Neuronal stem cell (in vitro differentiated cells): ENCODE results near the gene PCNX1.

ENCODE experiments used
- DNase-seq: peaks from one replicate; pipeline ENCODE4 v3.0.0-alpha.2; 2013; ENCODE audit warnings: low spot score
- H2AFZ ChIP-seq: one replicate; pipeline ENCODE4 v1.6.1; 2013; ENCODE audit warnings: mild to moderate bottlenecking, low read length, inconsistent platforms
- H2AK5ac ChIP-seq: 2 replicates; pipeline ENCODE4 v1.6.1; 2013; ENCODE audit warnings: low read depth, mild to moderate bottlenecking, inconsistent platforms, low read length, moderate library complexity, mixed read lengths
- H2BK120ac ChIP-seq: 2 replicates; pipeline ENCODE4 v1.6.1; 2013; ENCODE audit warnings: low read depth, mild to moderate bottlenecking, inconsistent platforms, low read length, moderate library complexity, mixed read lengths
- H2BK12ac ChIP-seq: one replicate; pipeline ENCODE4 v1.6.1; 2013; ENCODE audit warnings: low read length, inconsistent platforms
- H2BK15ac ChIP-seq: 2 replicates; pipeline ENCODE4 v1.6.1; 2013; ENCODE audit warnings: mild to moderate bottlenecking, low read length, inconsistent platforms, mixed read lengths
- H2BK5ac ChIP-seq: one replicate; pipeline ENCODE4 v1.6.1; 2013; ENCODE audit warnings: inconsistent platforms, mild to moderate bottlenecking, low read length, moderate library complexity
- H3K14ac ChIP-seq: one replicate; pipeline ENCODE4 v1.6.1; 2013; ENCODE audit warnings: low read length, inconsistent platforms
- H3K18ac ChIP-seq: 2 replicates; pipeline ENCODE4 v1.6.1; 2013; ENCODE audit warnings: low read length, inconsistent platforms
- H3K23ac ChIP-seq: 2 replicates; pipeline ENCODE4 v1.6.1; 2013; ENCODE audit warnings: low read depth, mild to moderate bottlenecking, mixed read lengths, low read length, inconsistent platforms; ENCODE audit not compliant: poor library complexity
- H3K27ac ChIP-seq: replicated peaks from 3 replicates; pipeline ENCODE4 v1.5.1; 2013; ENCODE audit warnings: low read length, inconsistent platforms
- H3K27me3 ChIP-seq, 3 experiments: 2 replicates each; pipeline ENCODE4 v1.6.1; 2013; ENCODE audit warnings: low read length in 3 of 3, mild to moderate bottlenecking in 2 of 3, inconsistent platforms in 1 of 3, low read depth in 1 of 3, mixed read lengths in 1 of 3, moderate library complexity in 1 of 3; ENCODE audit not compliant: control insufficient read depth in 3 of 3, insufficient read depth in 3 of 3
- H3K36me3 ChIP-seq, 2 donors: replicated peaks in 1 of 2; 2 replicates each; pipeline ENCODE4 v1.6.1; 2013; ENCODE audit warnings: low read length in 2 of 2; ENCODE audit not compliant: control insufficient read depth in 2 of 2, insufficient read depth in 2 of 2
- H3K4ac ChIP-seq: 2 replicates; pipeline ENCODE4 v1.6.1; 2013; ENCODE audit warnings: inconsistent platforms, mild to moderate bottlenecking, low read length, moderate library complexity
- H3K4me1 ChIP-seq, 2 donors: 1 replicate in 1 of 2; 2 replicates in 1 of 2; pipeline ENCODE4 v1.6.1; 2013; ENCODE audit warnings: low read length in 2 of 2, low read depth in 1 of 2; ENCODE audit not compliant: control insufficient read depth in 2 of 2, insufficient read depth in 1 of 2
- H3K4me2 ChIP-seq: one replicate; pipeline ENCODE4 v1.6.1; 2013; ENCODE audit warnings: mild to moderate bottlenecking, low read length, inconsistent platforms; ENCODE audit not compliant: insufficient read depth, poor library complexity, severe bottlenecking
- H3K4me3 ChIP-seq, 2 donors: 2 replicates each; pipeline ENCODE4 v1.5.1; 2013; ENCODE audit warnings: low read length in 2 of 2, mild to moderate bottlenecking in 2 of 2, inconsistent platforms in 1 of 2, moderate library complexity in 1 of 2
- H3K79me1 ChIP-seq: one replicate; pipeline ENCODE4 v1.6.1; 2013; ENCODE audit warnings: low read depth, mild to moderate bottlenecking, inconsistent platforms, low read length, moderate library complexity
- H3K9ac ChIP-seq: one replicate; pipeline ENCODE4 v1.6.1; 2013; ENCODE audit warnings: mild to moderate bottlenecking, low read depth, low read length, inconsistent platforms; ENCODE audit not compliant: poor library complexity
- H3K9me3 ChIP-seq, 2 donors: replicated peaks in 1 of 2; 2 replicates each; pipeline versions ENCODE3 to v1.6.1; 2013; ENCODE audit warnings: low read length in 2 of 2, mild to moderate bottlenecking in 2 of 2, inconsistent platforms in 1 of 2, low read depth in 1 of 2, mixed read lengths in 1 of 2, moderate library complexity in 1 of 2; ENCODE audit not compliant: control insufficient read depth in 2 of 2, insufficient read depth in 1 of 2
- H4K8ac ChIP-seq: one replicate; pipeline ENCODE4 v1.6.1; 2013; ENCODE audit warnings: low read depth, mild to moderate bottlenecking, inconsistent platforms, low read length, moderate library complexity
- H4K91ac ChIP-seq: one replicate; pipeline ENCODE4 v1.6.1; 2013; ENCODE audit warnings: low read length, low read depth, mild to moderate bottlenecking, inconsistent platforms; ENCODE audit not compliant: poor library complexity
- WGBS, 2 donors: extraction: QIAGEN DNeasy Blood & Tissue Kit; methylation state at CpG; one replicate each; pipeline ENCODE4 v1.1.7; 2013; ENCODE audit warnings: missing lambda C conversion rate in 2 of 2, mixed read lengths in 1 of 2; ENCODE audit not compliant: insufficient read length in 2 of 2, insufficient replicate concordance in 1 of 2; ENCODE audit errors: extremely low coverage in 2 of 2; 5-methylcytosine and 5-hydroxymethylcytosine counted together

Gene PCNX1

GRCh38 chr14:71049435-71050133 lies 142.3 kb downstream of the PCNX1 start:
- no peak overlapping the region for H2BK15ac ChIP-seq
- H3K4me1 ChIP-seq, result peaks cover 0 to 2% of the 10 kb centered on the region in 2 donors
- no peak overlapping the region for H4K8ac ChIP-seq
- no peak overlapping the region for H3K27ac ChIP-seq
- H3K4me2 ChIP-seq, result no peak overlapping the region
- H3K79me1 ChIP-seq, result no peaks in the 10 kb centered on the region
- no peak overlapping the region for H3K4ac ChIP-seq
- WGBS, 2 donors, result 100% methylated on average over 1 of the region's 3 CpGs; no CpG with 5 or more reads in 1 of the 2 donors
- no peak overlapping the region for H3K18ac ChIP-seq
- no peaks in the 10 kb centered on the region for H3K27me3 ChIP-seq
- H3K36me3 ChIP-seq, result peaks cover 4 to 93% of the 10 kb centered on the region in 2 donors
- H2BK120ac ChIP-seq, result no peak overlapping the region
- H2AFZ ChIP-seq, result no peak overlapping the region
- no peak overlapping the region for H4K91ac ChIP-seq
- no peak overlapping the region for H3K4me3 ChIP-seq
- no peak overlapping the region for H2BK5ac ChIP-seq
- no peak overlapping the region for H3K9ac ChIP-seq
- no peak overlapping the region for H3K23ac ChIP-seq
- H2AK5ac ChIP-seq, result no peak overlapping the region
- no peaks in the 10 kb centered on the region for H3K9me3 ChIP-seq
- no peak overlapping the region for H3K14ac ChIP-seq
- DNase-seq, result no peak
- H2BK12ac ChIP-seq, result no peak overlapping the region

- H2AFZ ChIP-seq, result no peak overlapping the region
- DNase-seq, result no peak
- no peak overlapping the region for H3K4ac ChIP-seq
- peaks cover 0 to under 1% of the 10 kb centered on the region in 2 donors for H3K4me1 ChIP-seq
- no peak overlapping the region for H3K9ac ChIP-seq
- H2BK15ac ChIP-seq, result no peak overlapping the region
- no peaks in the 10 kb centered on the region for H3K27me3 ChIP-seq
- H3K14ac ChIP-seq, result no peak overlapping the region
- H3K23ac ChIP-seq, result no peak overlapping the region
- peaks cover 4 to 93% of the 10 kb centered on the region in 2 donors for H3K36me3 ChIP-seq
- H3K4me2 ChIP-seq, result no peak overlapping the region
- H2BK120ac ChIP-seq, result no peak overlapping the region
- H4K8ac ChIP-seq, result no peak overlapping the region
- no peak overlapping the region for H3K27ac ChIP-seq
- no CpG with 5 or more reads among the region's 2 CpGs for WGBS, 2 donors
- no peak overlapping the region for H2AK5ac ChIP-seq
- no peaks in the 10 kb centered on the region for H3K9me3 ChIP-seq
- H3K79me1 ChIP-seq, result no peaks in the 10 kb centered on the region
- H2BK12ac ChIP-seq, result no peak overlapping the region
- H3K18ac ChIP-seq, result no peak overlapping the region
- H3K4me3 ChIP-seq, result no peak overlapping the region
- no peak overlapping the region for H2BK5ac ChIP-seq
- no peak overlapping the region for H4K91ac ChIP-seq
Observed at GRCh38 chr14:71050227-71050823, 143.1 kb downstream of the PCNX1 start.

- H3K14ac ChIP-seq, result no peak overlapping the region
- peaks cover 6 to 90% of the 10 kb centered on the region in 2 donors for H3K36me3 ChIP-seq
- no CpG with 5 or more reads among the region's 3 CpGs for WGBS, 2 donors
- no peak for DNase-seq
- H2BK12ac ChIP-seq, result no peak overlapping the region
- no peak overlapping the region for H3K4ac ChIP-seq
- no peak overlapping the region for H2AFZ ChIP-seq
- H3K18ac ChIP-seq, result no peak overlapping the region
- no peak overlapping the region for H2BK15ac ChIP-seq
- no peak overlapping the region for H4K8ac ChIP-seq
- no peaks in the 10 kb centered on the region for H3K4me1 ChIP-seq
- no peak overlapping the region for H2AK5ac ChIP-seq
- no peak overlapping the region for H4K91ac ChIP-seq
- H2BK120ac ChIP-seq, result no peak overlapping the region
- no peaks in the 10 kb centered on the region for H3K27me3 ChIP-seq
- no peaks in the 10 kb centered on the region for H3K9me3 ChIP-seq
- H2BK5ac ChIP-seq, result no peak overlapping the region
- H3K9ac ChIP-seq, result no peak overlapping the region
- H3K4me2 ChIP-seq, result no peak overlapping the region
- H3K4me3 ChIP-seq, result no peak overlapping the region
- H3K23ac ChIP-seq, result no peak overlapping the region
- no peaks in the 10 kb centered on the region for H3K79me1 ChIP-seq
- H3K27ac ChIP-seq, result no peak overlapping the region
Observed at GRCh38 chr14:71054706-71055105, 147.4 kb downstream of the PCNX1 start.

- no peaks in the 10 kb centered on the region for H3K79me1 ChIP-seq
- DNase-seq, result no peak
- no peaks in the 10 kb centered on the region for H3K4me1 ChIP-seq
- H3K4me2 ChIP-seq, result no peak overlapping the region
- peaks cover 13 to 94% of the 10 kb centered on the region in 2 donors for H3K36me3 ChIP-seq
- H2BK15ac ChIP-seq, result no peak overlapping the region
- H2AFZ ChIP-seq, result no peak overlapping the region
- no peak overlapping the region for H2BK5ac ChIP-seq
- no peaks in the 10 kb centered on the region for H3K27me3 ChIP-seq
- H2BK120ac ChIP-seq, result no peak overlapping the region
- no peak overlapping the region for H2BK12ac ChIP-seq
- no peak overlapping the region for H3K27ac ChIP-seq
- H3K9me3 ChIP-seq, result no peaks in the 10 kb centered on the region
- no peak overlapping the region for H2AK5ac ChIP-seq
- WGBS, 2 donors, result no CpG with 5 or more reads among the region's 1 CpG
- no peak overlapping the region for H3K9ac ChIP-seq
- no peak overlapping the region for H3K14ac ChIP-seq
- no peak overlapping the region for H3K23ac ChIP-seq
- no peak overlapping the region for H3K4ac ChIP-seq
- H4K91ac ChIP-seq, result no peak overlapping the region
- no peak overlapping the region for H3K4me3 ChIP-seq
- H4K8ac ChIP-seq, result no peak overlapping the region
- H3K18ac ChIP-seq, result no peak overlapping the region
Observed at GRCh38 chr14:71056168-71056567, 148.9 kb downstream of the PCNX1 start.
